H1 (cell line): ENCODE data around the gene CNOT6.

Source experiments
- BRCA1 ChIP-seq: IDR thresholded peaks from 2 replicates; pipeline ENCODE4 v1.6.1; 2012; ENCODE audit warnings: low read depth, low read length, improper control_type of control experiment
- CEBPB ChIP-seq: IDR thresholded peaks from 2 replicates; pipeline ENCODE4 v1.6.1; 2012; ENCODE audit warnings: low read depth, low read length
- CHD1 ChIP-seq: IDR thresholded peaks from 2 replicates; pipeline ENCODE4 v1.6.1; 2012; ENCODE audit warnings: low read depth, low read length, improper control_type of control experiment
- CTCF ChIP-seq, 3 experiments: IDR thresholded peaks; 1 replicate in 2 of 3; 2 replicates in 1 of 3; pipeline versions ENCODE4 v1.5.1 to v1.6.1; 2011; ENCODE audit warnings: low read length in 3 of 3, mild to moderate bottlenecking in 3 of 3, inconsistent platforms in 2 of 3, low read depth in 1 of 3, moderate library complexity in 1 of 3; ENCODE audit not compliant: insufficient read depth in 1 of 3; ENCODE audit errors: control extremely low read depth in 1 of 3
- GABPA ChIP-seq: IDR thresholded peaks from 2 replicates; pipeline ENCODE4 v1.6.1; 2011; ENCODE audit warnings: mild to moderate bottlenecking, low read length, moderate library complexity, borderline replicate concordance; ENCODE audit not compliant: insufficient read depth
- POLR2A ChIP-seq, 2 experiments: IDR thresholded peaks; 1 replicate in 1 of 2; 2 replicates in 1 of 2; pipeline ENCODE4 v1.6.1; 2011; ENCODE audit warnings: low read depth in 2 of 2, low read length in 2 of 2, mild to moderate bottlenecking in 2 of 2; ENCODE audit errors: control extremely low read depth in 1 of 2
- RBBP5 ChIP-seq: IDR thresholded peaks from 2 replicates; pipeline ENCODE4 v1.7.1; 2012; ENCODE audit warnings: low read depth, mild to moderate bottlenecking, inconsistent platforms, low read length, moderate library complexity, borderline replicate concordance
- SIN3A ChIP-seq, 2 experiments: IDR thresholded peaks in 1 of 2; conservative IDR thresholded peaks in 1 of 2; 2 replicates each; pipeline ENCODE4 v1.6.1; 2011 to 2012; ENCODE audit warnings: low read length in 2 of 2, improper control_type of control experiment in 1 of 2, low read depth in 1 of 2, mild to moderate bottlenecking in 1 of 2

- no peak for TF ChIP-seq SIN3A (conservative IDR thresholded peaks at IDR 0.05 in 1 of 2, IDR thresholded peaks at IDR 0.05 in 1 of 2; ENCODE audit: low read depth in 1 of 2, low read length in 2 of 2)
- no peak for TF ChIP-seq RBBP5
- no peak for TF ChIP-seq GABPA
- no peak for TF ChIP-seq BRCA1
- no peak for TF ChIP-seq CTCF (IDR thresholded peaks at IDR 0.05; ENCODE audit: control extremely low read depth in 1 of 3, insufficient read depth in 1 of 3, low read depth in 1 of 3, low read length in 3 of 3)
- no peak for TF ChIP-seq CHD1
- no peak for TF ChIP-seq CEBPB
- no peak for TF ChIP-seq POLR2A (IDR thresholded peaks at IDR 0.05; ENCODE audit: control extremely low read depth in 1 of 2, low read depth in 2 of 2, low read length in 2 of 2)
Observed at GRCh38 chr5:180599590-180599914, 105.4 kb downstream of the CNOT6 start.
